CD4-positive, alpha-beta T cell treated with Interleukin-1 beta for 1 hour (primary cell): ENCODE measurements around the gene CDC42BPA.
"Not testable (repeated sequence)": the region's sequence is repeated elsewhere in the genome, so short reads cannot be mapped to it uniquely, and the experiment has no call there.

Experiments
- DNase-seq, 2 donors: peaks; one replicate each; pipeline ENCODE4 v3.0.0-alpha.2; 2020 to 2022

CDC42BPA gene

GRCh38 chr1:227197064-227197463 lies 121.2 kb downstream of the CDC42BPA start:
- no peak for DNase-seq

- no peak for DNase-seq
Measured at GRCh38 chr1:227192163-227192562, 126.1 kb downstream of the CDC42BPA start.

- DNase-seq: no peak
Measured at GRCh38 chr1:227191607-227192006, 126.7 kb downstream of the CDC42BPA start.

GRCh38 chr1:227190321-227190720 lies 128.0 kb downstream of the CDC42BPA start:
- no peak for DNase-seq

- DNase-seq: no peak
Measured at GRCh38 chr1:227185291-227185690, 133.0 kb downstream of the CDC42BPA start.

- DNase-seq: no peak
Measured at GRCh38 chr1:227182012-227182411, 136.3 kb downstream of the CDC42BPA start.

- no peak for DNase-seq
Measured at GRCh38 chr1:227175611-227176010, 142.7 kb downstream of the CDC42BPA start.

- DNase-seq: no peak
Measured at GRCh38 chr1:227174164-227174563, 144.1 kb downstream of the CDC42BPA start.

GRCh38 chr1:227170361-227171166 lies 147.7 kb downstream of the CDC42BPA start:
- DNase-seq: no peak

GRCh38 chr1:227169343-227169742 lies 148.9 kb downstream of the CDC42BPA start:
- DNase-seq: no peak

GRCh38 chr1:227167276-227168101 lies 150.8 kb downstream of the CDC42BPA start:
- no peak for DNase-seq

- DNase-seq: no peak
Measured at GRCh38 chr1:227166559-227166958, 151.7 kb downstream of the CDC42BPA start.

- no peak for DNase-seq
Measured at GRCh38 chr1:227161470-227161869, 156.8 kb downstream of the CDC42BPA start.

- no peak for DNase-seq
Measured at GRCh38 chr1:227156520-227156919, 161.8 kb downstream of the CDC42BPA start.

GRCh38 chr1:227155688-227156087 lies 162.6 kb downstream of the CDC42BPA start:
- DNase-seq: no peak

- no peak for DNase-seq
Measured at GRCh38 chr1:227155004-227155403, 163.3 kb downstream of the CDC42BPA start.

GRCh38 chr1:227152525-227152924 lies 165.8 kb downstream of the CDC42BPA start:
- DNase-seq: no peak

GRCh38 chr1:227140376-227140775 lies 177.9 kb downstream of the CDC42BPA start:
- no peak for DNase-seq

- DNase-seq: no peak
Measured at GRCh38 chr1:227136210-227136820, 182.0 kb downstream of the CDC42BPA start.

- DNase-seq: no peak
Measured at GRCh38 chr1:227134686-227135314, 183.5 kb downstream of the CDC42BPA start.

GRCh38 chr1:227132695-227133094 lies 185.6 kb downstream of the CDC42BPA start:
- not testable (repeated sequence) for DNase-seq

- no peak for DNase-seq
Measured at GRCh38 chr1:227131193-227131592, 187.1 kb downstream of the CDC42BPA start.

- DNase-seq: no peak
Measured at GRCh38 chr1:227127891-227128290, 190.4 kb downstream of the CDC42BPA start.
